H9 (cell line): Measurements from ENCODE around the gene LENG9. TPM values are rescaled to one million over a fixed set of nuclear protein-coding genes. Genes with fewer than 3 reads are reported as not detected.
A peak's percentile ranks its signal among the peaks of the same experiment; 100 is the strongest.

Experiments
- DNase-seq: peaks from one replicate; pipeline ENCODE4 v3.0.0-alpha.2; 2017
- H2AFZ ChIP-seq: one replicate; pipeline ENCODE4 v1.6.1; 2013; ENCODE audit warnings: mild to moderate bottlenecking, low read length, control low read depth, moderate library complexity
- H2AK5ac ChIP-seq: 2 replicates; pipeline ENCODE4 v1.6.1; 2013; ENCODE audit warnings: low read length, control low read depth, mixed read lengths; ENCODE audit not compliant: insufficient read length
- H2BK120ac ChIP-seq: one replicate; pipeline ENCODE4 v1.6.1; 2013; ENCODE audit warnings: low read depth, mild to moderate bottlenecking, low read length, control low read depth, inconsistent platforms; ENCODE audit not compliant: poor library complexity, severe bottlenecking
- H2BK12ac ChIP-seq: 2 replicates; pipeline ENCODE4 v1.6.1; 2013; ENCODE audit warnings: low read length, control low read depth, mixed read lengths, low read depth; ENCODE audit not compliant: insufficient read length
- H2BK15ac ChIP-seq: 2 replicates; pipeline ENCODE4 v1.6.1; 2013; ENCODE audit warnings: low read depth, low read length, control low read depth
- H2BK20ac ChIP-seq: one replicate; pipeline ENCODE4 v1.6.1; 2013; ENCODE audit warnings: low read depth, mild to moderate bottlenecking, low read length, control low read depth, inconsistent platforms; ENCODE audit not compliant: poor library complexity, severe bottlenecking
- H2BK5ac ChIP-seq: 2 replicates; pipeline ENCODE4 v1.6.1; 2013; ENCODE audit warnings: low read length, control low read depth, mixed read lengths; ENCODE audit not compliant: insufficient read length
- H3K14ac ChIP-seq: 2 replicates; pipeline ENCODE4 v1.6.1; 2013; ENCODE audit warnings: low read length, control low read depth; ENCODE audit not compliant: insufficient read depth
- H3K18ac ChIP-seq: 2 replicates; pipeline ENCODE4 v1.6.1; 2013; ENCODE audit warnings: low read depth, mild to moderate bottlenecking, mixed read lengths, low read length, control low read depth; ENCODE audit not compliant: insufficient read length
- H3K23ac ChIP-seq: 2 replicates; pipeline ENCODE4 v1.6.1; 2013; ENCODE audit warnings: low read length, control low read depth, mixed read lengths, low read depth; ENCODE audit not compliant: insufficient read length
- H3K23me2 ChIP-seq: 2 replicates; pipeline ENCODE4 v1.6.1; 2013; ENCODE audit warnings: low read depth, mild to moderate bottlenecking, mixed read lengths, low read length, control low read depth; ENCODE audit not compliant: insufficient read length, poor library complexity, severe bottlenecking
- H3K27ac ChIP-seq: 2 replicates; pipeline ENCODE4 v1.5.1; 2013; ENCODE audit warnings: low read length, control low read depth, mixed read lengths, low read depth; ENCODE audit not compliant: insufficient read length
- H3K27me3 ChIP-seq: 2 replicates; pipeline ENCODE4 v1.6.1; 2013; ENCODE audit warnings: low read length, control low read depth, inconsistent platforms; ENCODE audit not compliant: insufficient read depth
- H3K4ac ChIP-seq: 2 replicates; pipeline ENCODE4 v1.6.1; 2013; ENCODE audit warnings: low read depth, mild to moderate bottlenecking, control low read depth, inconsistent platforms, low read length, moderate library complexity
- H3K4me1 ChIP-seq: 2 replicates; pipeline ENCODE4 v1.6.1; 2013; ENCODE audit warnings: low read length, control low read depth, inconsistent platforms; ENCODE audit not compliant: insufficient read depth
- H3K4me2 ChIP-seq: 2 replicates; pipeline ENCODE4 v1.6.1; 2013; ENCODE audit warnings: low read length, control low read depth, mixed read lengths; ENCODE audit not compliant: insufficient read length, insufficient read depth
- H3K56ac ChIP-seq: 2 replicates; pipeline ENCODE4 v1.6.1; 2013; ENCODE audit warnings: low read depth, mild to moderate bottlenecking, mixed read lengths, low read length, control low read depth; ENCODE audit not compliant: insufficient read length
- H3K79me1 ChIP-seq: 2 replicates; pipeline ENCODE4 v1.6.1; 2013; ENCODE audit warnings: low read depth, mild to moderate bottlenecking, moderate library complexity, low read length, control low read depth, inconsistent platforms; ENCODE audit not compliant: insufficient read depth, poor library complexity, severe bottlenecking
- H3K79me2 ChIP-seq: 2 replicates; pipeline ENCODE4 v1.6.1; 2013; ENCODE audit warnings: low read length, control low read depth, inconsistent platforms; ENCODE audit not compliant: insufficient read depth
- H3K9ac ChIP-seq: 2 replicates; pipeline ENCODE4 v1.6.1; 2013; ENCODE audit warnings: low read length, control low read depth, mixed read lengths; ENCODE audit not compliant: insufficient read length; ENCODE audit errors: extremely low read depth
- H3K9me3 ChIP-seq: one replicate; pipeline ENCODE4 v1.6.1; 2013; ENCODE audit warnings: low read depth, low read length, inconsistent platforms; ENCODE audit not compliant: control insufficient read depth
- H3T11ph ChIP-seq: one replicate; pipeline ENCODE4 v1.6.1; 2013; ENCODE audit warnings: mild to moderate bottlenecking, low read length, control low read depth, inconsistent platforms
- H4K20me1 ChIP-seq: one replicate; pipeline ENCODE4 v1.6.1; 2013; ENCODE audit not compliant: control insufficient read depth, insufficient read length, insufficient read depth
- H4K5ac ChIP-seq: 2 replicates; pipeline ENCODE4 v1.6.1; 2013; ENCODE audit warnings: low read depth, mild to moderate bottlenecking, mixed read lengths, low read length, control low read depth; ENCODE audit not compliant: insufficient read length
- H4K8ac ChIP-seq: replicated peaks from 2 replicates; pipeline ENCODE4 v1.6.1; 2013; ENCODE audit warnings: low read length, control low read depth, mixed read lengths, low read depth; ENCODE audit not compliant: insufficient read length
- H4K91ac ChIP-seq: 2 replicates; pipeline ENCODE4 v1.6.1; 2013; ENCODE audit warnings: low read depth, mild to moderate bottlenecking, moderate library complexity, mixed read lengths, low read length, control low read depth; ENCODE audit not compliant: insufficient read length
- H3K27ac Mint-ChIP-seq, 3 experiments: 2 replicates in 2 of 3; 3 replicates in 1 of 3; pipeline ENCODE4 v1.8.0; 2020 to 2021; ENCODE audit warnings: mixed read lengths in 3 of 3, mild to moderate bottlenecking in 1 of 3, moderate library complexity in 1 of 3
- H3K27me3 Mint-ChIP-seq: 2 replicates; pipeline ENCODE4 v1.8.0; 2021; ENCODE audit warnings: low read depth, mild to moderate bottlenecking, moderate library complexity, mixed read lengths
- H3K36me3 Mint-ChIP-seq, 3 experiments: 2 replicates in 2 of 3; 3 replicates in 1 of 3; pipeline ENCODE4 v1.8.0; 2020 to 2021; ENCODE audit warnings: low read depth in 3 of 3, mixed read lengths in 3 of 3; ENCODE audit not compliant: insufficient read depth in 1 of 3
- H3K4me1 Mint-ChIP-seq, 2 experiments: 2 replicates each; pipeline ENCODE4 v1.8.0; 2020; ENCODE audit warnings: mixed read lengths in 2 of 2
- H3K4me3 Mint-ChIP-seq, 2 experiments: 2 replicates in 1 of 2; 3 replicates in 1 of 2; pipeline ENCODE4 v1.8.0; 2020 to 2021; ENCODE audit warnings: mild to moderate bottlenecking in 2 of 2, mixed read lengths in 2 of 2, moderate library complexity in 1 of 2
- H3K9me3 Mint-ChIP-seq, 2 experiments: 2 replicates in 1 of 2; 3 replicates in 1 of 2; pipeline ENCODE4 v1.8.0; 2020; ENCODE audit warnings: mild to moderate bottlenecking in 2 of 2, mixed read lengths in 2 of 2, moderate library complexity in 1 of 2
- WGBS: extraction: QIAGEN DNeasy Blood & Tissue Kit; methylation state at CpG from one replicate; pipeline ENCODE4 v1.1.7; 2013; ENCODE audit warnings: missing lambda C conversion rate, low lambda C conversion rate, mixed read lengths; ENCODE audit not compliant: insufficient read length; ENCODE audit errors: extremely low coverage; 5-methylcytosine and 5-hydroxymethylcytosine counted together
- total RNA-seq: library from RNA; stranded (reverse); gene quantifications from 2 replicates; pipeline ENCODE4 v1.2.1, GENCODE V29; 2021
- TF ChIP-seq, protein P1 (sequence below): fragments of 200-600 bp; sonication (generic); conservative IDR thresholded peaks from 3 replicates; pipeline ENCODE4 v1.8.0; 2021; ENCODE audit warnings: antibody characterized with exemption, mild to moderate bottlenecking

The LENG9 gene
- total RNA-seq, 1 experiment from 2014 or later, result 3.8 TPM

DNA sequence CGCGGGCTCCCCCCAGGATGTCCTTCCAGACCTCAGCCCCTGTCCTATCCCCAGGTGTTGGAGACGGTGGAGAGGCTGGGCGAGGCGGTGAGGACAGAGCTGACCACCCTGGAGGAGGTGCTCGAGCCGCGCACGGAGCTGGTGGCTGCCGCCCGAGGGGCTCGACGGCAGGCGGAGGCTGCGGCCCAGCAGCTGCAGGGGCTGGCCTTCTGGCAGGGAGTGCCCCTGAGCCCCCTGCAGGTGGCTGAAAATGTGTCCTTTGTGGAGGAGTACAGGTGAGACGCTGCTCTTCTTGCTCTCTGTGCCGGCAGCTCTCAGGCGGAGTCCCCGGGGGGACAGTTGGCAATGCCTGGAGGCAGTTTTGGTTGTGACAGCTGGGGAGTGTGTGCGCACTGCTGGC is 41.4 kb downstream of the LENG9 start:
- no peak overlapping the region for H3K18ac ChIP-seq
- no peak overlapping the region for H2AK5ac ChIP-seq
- H4K91ac ChIP-seq, result no peak overlapping the region
- no peak overlapping the region for H3K9ac ChIP-seq
- no peak overlapping the region for H4K5ac ChIP-seq
- TF ChIP-seq, protein P1, sequence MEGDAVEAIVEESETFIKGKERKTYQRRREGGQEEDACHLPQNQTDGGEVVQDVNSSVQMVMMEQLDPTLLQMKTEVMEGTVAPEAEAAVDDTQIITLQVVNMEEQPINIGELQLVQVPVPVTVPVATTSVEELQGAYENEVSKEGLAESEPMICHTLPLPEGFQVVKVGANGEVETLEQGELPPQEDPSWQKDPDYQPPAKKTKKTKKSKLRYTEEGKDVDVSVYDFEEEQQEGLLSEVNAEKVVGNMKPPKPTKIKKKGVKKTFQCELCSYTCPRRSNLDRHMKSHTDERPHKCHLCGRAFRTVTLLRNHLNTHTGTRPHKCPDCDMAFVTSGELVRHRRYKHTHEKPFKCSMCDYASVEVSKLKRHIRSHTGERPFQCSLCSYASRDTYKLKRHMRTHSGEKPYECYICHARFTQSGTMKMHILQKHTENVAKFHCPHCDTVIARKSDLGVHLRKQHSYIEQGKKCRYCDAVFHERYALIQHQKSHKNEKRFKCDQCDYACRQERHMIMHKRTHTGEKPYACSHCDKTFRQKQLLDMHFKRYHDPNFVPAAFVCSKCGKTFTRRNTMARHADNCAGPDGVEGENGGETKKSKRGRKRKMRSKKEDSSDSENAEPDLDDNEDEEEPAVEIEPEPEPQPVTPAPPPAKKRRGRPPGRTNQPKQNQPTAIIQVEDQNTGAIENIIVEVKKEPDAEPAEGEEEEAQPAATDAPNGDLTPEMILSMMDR, result peak; percentile 45; the same call in 2 of the 3 replicates
- Mint-ChIP-seq H3K27ac (peak overlapping the region in 1 of 3 experiments; percentile 86; a peak in 1 of 7 replicates), H3K27me3 (peaks cover 54% of the 10 kb centered on the region), H3K4me3 (no peak overlapping the region), H3K36me3 (peaks cover 26 to 57% (median 51%) of the 10 kb centered on the region in 3 experiments; a peak in 6 of 7 replicates), H3K9me3 (peaks cover 2 to 3% of the 10 kb centered on the region in 2 experiments; a peak in 3 of 5 replicates), H3K4me1 (peaks cover 40 to 55% of the 10 kb centered on the region in 2 experiments)
- H3K14ac ChIP-seq, result no peak overlapping the region
- no peaks in the 10 kb centered on the region for H3K79me2 ChIP-seq
- no peaks in the 10 kb centered on the region for H3K9me3 ChIP-seq
- H3K27ac ChIP-seq, result no peak overlapping the region
- no peak overlapping the region for H2BK5ac ChIP-seq
- peaks cover 5% of the 10 kb centered on the region; the same call in 1 of the 2 replicates for H3K4me1 ChIP-seq
- no peaks in the 10 kb centered on the region for H3K79me1 ChIP-seq
- H3K4me2 ChIP-seq, result no peak overlapping the region
- H3K56ac ChIP-seq, result no peak overlapping the region
- H2BK20ac ChIP-seq, result no peak overlapping the region
- H4K20me1 ChIP-seq, result no peaks in the 10 kb centered on the region
- no peak overlapping the region for H2BK120ac ChIP-seq
- H3K23me2 ChIP-seq, result peaks cover 3% of the 10 kb centered on the region
- H3K27me3 ChIP-seq, result no peaks in the 10 kb centered on the region; the same call in 1 of the 2 replicates
- no peak overlapping the region for H2AFZ ChIP-seq
- DNase-seq, result peak; percentile 84
- H3T11ph ChIP-seq, result no peak overlapping the region
- H3K23ac ChIP-seq, result no peak overlapping the region
- no peak overlapping the region for H3K4ac ChIP-seq
- no peak overlapping the region for H4K8ac ChIP-seq
- WGBS, result no CpG with 5 or more reads among the region's 20 CpGs
- no peak overlapping the region for H2BK15ac ChIP-seq
- no peak overlapping the region for H2BK12ac ChIP-seq
